ENCODE measurements around the gene NCOA7.
"Not testable (repeated sequence)": the region's sequence is repeated elsewhere in the genome, so short reads cannot be mapped to it uniquely, and the experiment has no call there.

The NCOA7 gene

GRCh38 chr6:125972478-125972877 is 181.7 kb downstream of the NCOA7 start:
- not testable (repeated sequence) for H3K36me3 ChIP-seq (ENCODE audit: insufficient read depth, low read length); H3K4me3 ChIP-seq (ENCODE audit: low read length); H3K9ac ChIP-seq (ENCODE audit: low read depth, low read length); H3K9me3 ChIP-seq (ENCODE audit: insufficient read depth, low read depth, low read length); H3K4me1 ChIP-seq (ENCODE audit: insufficient read depth, low read length); H3K27ac ChIP-seq (ENCODE audit: low read depth, low read length); H3K27me3 ChIP-seq (ENCODE audit: insufficient read depth, low read length)
- 93% methylated on average over 1 of the region's 1 CpG for WGBS

GRCh38 chr6:125974214-125974866 is 183.6 kb downstream of the NCOA7 start:
- WGBS, result 81% methylated on average over 4 of the region's 5 CpGs
- no peaks in the 10 kb centered on the region for H3K27me3 ChIP-seq (ENCODE audit: insufficient read depth, low read length)
- no peak overlapping the region for H3K4me3 ChIP-seq (ENCODE audit: low read length)
- H3K4me1 ChIP-seq (ENCODE audit: insufficient read depth, low read length), result no peaks in the 10 kb centered on the region
- no peaks in the 10 kb centered on the region for H3K9me3 ChIP-seq (ENCODE audit: insufficient read depth, low read depth, low read length)
- peaks cover 7% of the 10 kb centered on the region; the same call in 1 of the 2 replicates for H3K36me3 ChIP-seq (ENCODE audit: insufficient read depth, low read length)
- no peak overlapping the region for H3K27ac ChIP-seq (ENCODE audit: low read depth, low read length)
- no peak overlapping the region for H3K9ac ChIP-seq (ENCODE audit: low read depth, low read length)

GRCh38 chr6:125979101-125979500 is 188.3 kb downstream of the NCOA7 start:
- Histone ChIP-seq H3K4me3 (ENCODE audit: low read length) (no peak overlapping the region), H3K36me3 (ENCODE audit: insufficient read depth, low read length) (peaks cover 7% of the 10 kb centered on the region; the same call in 1 of the 2 replicates), H3K9me3 (ENCODE audit: insufficient read depth, low read depth, low read length) (no peaks in the 10 kb centered on the region), H3K9ac (ENCODE audit: low read depth, low read length) (no peak overlapping the region), H3K4me1 (ENCODE audit: insufficient read depth, low read length) (peaks cover 6% of the 10 kb centered on the region; the same call in 1 of the 2 replicates), H3K27ac (ENCODE audit: low read depth, low read length) (no peak overlapping the region), H3K27me3 (ENCODE audit: insufficient read depth, low read length) (no peaks in the 10 kb centered on the region)
- 98% methylated on average over 2 of the region's 3 CpGs for WGBS

Measured in HUES64 (cell line).